HFF-Myc (cell line): ENCODE measurements around the gene SPATA31D4.

Experiments
- DNase-seq: peaks from one replicate; pipeline ENCODE4 v3.0.0-alpha.2; 2011; ENCODE audit warnings: low read depth; ENCODE audit errors: extremely low read depth
- H3K4me3 ChIP-seq: replicated peaks from 2 replicates; pipeline ENCODE4 v1.5.1; 2011; ENCODE audit warnings: low read depth, mild to moderate bottlenecking, control low read depth, low read length
- CTCF ChIP-seq: IDR thresholded peaks from 2 replicates; pipeline ENCODE4 v1.5.1; 2012; ENCODE audit warnings: mild to moderate bottlenecking, low read depth, low read length, control low read depth; ENCODE audit errors: missing control alignments

The SPATA31D4 gene

DNA sequence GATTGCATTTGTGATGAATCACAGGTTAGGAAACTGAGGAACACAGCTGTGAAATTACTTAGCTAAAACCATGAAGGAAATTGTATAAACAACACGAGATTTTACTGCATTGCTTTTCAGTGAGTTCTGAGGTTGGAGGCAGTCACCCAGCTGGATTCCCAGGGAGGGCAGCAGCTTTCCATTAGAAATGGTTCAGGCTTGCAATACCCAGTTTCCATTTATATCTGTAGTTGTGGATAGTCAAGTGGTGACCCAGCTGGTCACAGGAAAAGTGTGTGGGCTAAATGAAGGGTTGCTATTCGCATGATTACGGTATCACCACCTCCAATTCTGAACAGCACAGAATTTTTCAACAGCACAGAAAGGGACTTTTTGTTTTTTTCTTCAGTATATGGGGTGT, 34.3 kb upstream of the SPATA31D4 start:
- H3K4me3 ChIP-seq = no peak overlapping the region
- TF ChIP-seq CTCF = no peak
- no peak for DNase-seq

- no peak for TF ChIP-seq CTCF
- no peak for DNase-seq
- no peak overlapping the region for H3K4me3 ChIP-seq
Observed at GRCh38 chr9:81894891-81895290, 33.3 kb upstream of the SPATA31D4 start.

GRCh38 chr9:81896070-81896469, 32.2 kb upstream of the SPATA31D4 start:
- DNase-seq = no peak

GRCh38 chr9:81898851-81899250, 29.4 kb upstream of the SPATA31D4 start:
- TF ChIP-seq CTCF = no peak
- no peak overlapping the region for H3K4me3 ChIP-seq
- no peak for DNase-seq

More at GRCh38 chr9:81896070-81896469, 32.2 kb upstream of the SPATA31D4 start:
- H3K4me3 ChIP-seq = no peak overlapping the region
- no peak for TF ChIP-seq CTCF

DNA sequence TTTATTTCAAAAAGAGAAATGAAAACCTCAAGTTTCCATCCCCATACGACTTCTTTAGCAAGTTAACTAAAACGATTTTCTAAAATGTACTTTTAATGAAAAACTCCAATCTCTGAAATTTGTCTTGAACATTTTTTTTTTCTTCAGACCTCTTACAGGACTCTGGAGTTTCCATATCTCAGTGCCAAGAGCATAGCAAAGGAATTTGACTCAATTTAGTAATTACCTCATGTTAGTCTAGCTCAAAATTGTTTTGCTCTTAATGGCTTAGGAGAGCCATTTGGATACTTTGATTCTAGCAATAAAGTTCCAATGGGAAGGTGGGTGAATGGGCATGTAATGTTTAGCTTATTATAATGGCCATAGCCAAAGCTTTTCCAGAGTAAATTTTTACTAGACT, 26.0 kb upstream of the SPATA31D4 start:
- DNase-seq = no peak
- TF ChIP-seq CTCF = no peak
- no peak overlapping the region for H3K4me3 ChIP-seq

GRCh38 chr9:81902626-81903025, 25.6 kb upstream of the SPATA31D4 start:
- no peak for DNase-seq
- no peak for TF ChIP-seq CTCF
- no peak overlapping the region for H3K4me3 ChIP-seq

DNA sequence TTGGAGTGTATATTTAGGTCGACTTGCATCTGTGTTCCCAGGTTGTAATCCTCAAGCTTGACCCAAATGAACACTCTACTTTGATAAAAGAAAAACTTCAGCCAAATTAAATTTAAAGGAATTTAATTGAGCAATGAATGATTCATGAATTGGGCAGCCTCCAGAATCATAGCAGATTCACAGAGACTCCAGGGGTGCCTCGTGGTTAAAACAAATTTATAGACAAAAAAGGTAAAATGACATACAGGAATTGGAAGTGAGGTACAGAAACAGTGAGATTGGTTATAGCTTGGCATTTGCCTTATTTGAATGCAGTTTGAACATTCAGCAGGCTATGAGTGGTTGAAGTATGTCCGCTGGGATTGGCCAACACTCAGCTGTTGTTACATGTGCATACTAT, 21.6 kb upstream of the SPATA31D4 start:
- TF ChIP-seq CTCF = no peak
- no peak for DNase-seq
- H3K4me3 ChIP-seq = no peak overlapping the region
